IMR-90 (cell line): ENCODE measurements around the gene TMEM223. TPM values are rescaled to one million over a fixed set of nuclear protein-coding genes. Genes with fewer than 3 reads are reported as not detected.

ENCODE experiments used
- ATAC-seq: fragments of 200-7000 bp; cut with Tn5 transposase; 2 replicates; pipeline ENCODE4 v1.9.1; 2020; ENCODE audit warnings: low read depth, mild to moderate bottlenecking, moderate library complexity
- BruUV-seq: library from RNA; stranded (reverse); fragments of 400-500 nt; replicated peaks from 2 replicates; lab custom pipeline; 2021; lab: Mats Ljungman, UMichigan
- CTCF ChIA-PET: fragments of 300-600 bp; formaldehyde crosslinking; extraction: SDS; loops from one replicate; lab custom pipeline; 2021; ENCODE audit warnings: antibody characterized with exemption; lab: Yijun Ruan, JAX
- POLR2A ChIA-PET: fragments of 300-600 bp; sonication (Branson Sonifier 250); formaldehyde crosslinking; loops from one replicate; lab custom pipeline; 2022; ENCODE audit warnings: antibody characterized with exemption; ENCODE audit not compliant: unreplicated experiment; lab: Charles Lee
- DNase-seq: peaks from one replicate; pipeline ENCODE4 v3.0.0; 2013
- H2AFZ ChIP-seq: replicated peaks from 2 replicates; pipeline ENCODE3; 2013; ENCODE audit warnings: low read length, mild to moderate bottlenecking; ENCODE audit not compliant: poor library complexity
- H2AK5ac ChIP-seq: 2 replicates; pipeline ENCODE4 v1.6.1; 2013; ENCODE audit warnings: low read depth, low read length, inconsistent platforms
- H2AK9ac ChIP-seq: replicated peaks from 2 replicates; pipeline ENCODE3; 2013; ENCODE audit warnings: mild to moderate bottlenecking, low read depth, low read length, moderate library complexity; ENCODE audit not compliant: poor library complexity
- H2BK120ac ChIP-seq: 2 replicates; pipeline ENCODE4 v1.6.1; 2013; ENCODE audit warnings: low read depth, low read length, inconsistent platforms
- H2BK15ac ChIP-seq: 3 replicates; pipeline ENCODE4 v1.6.1; 2013; ENCODE audit warnings: low read depth, low read length, inconsistent platforms
- H2BK20ac ChIP-seq: 2 replicates; pipeline ENCODE4 v1.6.1; 2013; ENCODE audit warnings: low read depth, mild to moderate bottlenecking, inconsistent platforms, low read length, moderate library complexity
- H2BK5ac ChIP-seq: 2 replicates; pipeline ENCODE4 v1.6.1; 2013; ENCODE audit warnings: mild to moderate bottlenecking, low read depth, low read length, inconsistent platforms; ENCODE audit not compliant: poor library complexity, severe bottlenecking
- H3K14ac ChIP-seq: replicated peaks from 2 replicates; pipeline ENCODE4 v1.6.1; 2013; ENCODE audit warnings: low read depth, low read length, inconsistent platforms
- H3K18ac ChIP-seq: 2 replicates; pipeline ENCODE4 v1.6.1; 2013; ENCODE audit warnings: low read depth, low read length, control low read depth
- H3K23ac ChIP-seq: 2 replicates; pipeline ENCODE4 v1.6.1; 2013; ENCODE audit warnings: low read depth, low read length, inconsistent platforms
- H3K27ac ChIP-seq: 2 replicates; pipeline ENCODE4 v1.5.1; 2013; ENCODE audit warnings: mild to moderate bottlenecking, control low read depth, low read length; ENCODE audit not compliant: insufficient read depth
- H3K27me3 ChIP-seq: 2 replicates; pipeline ENCODE4 v1.6.1; 2013; ENCODE audit warnings: low read length; ENCODE audit not compliant: control insufficient read depth, insufficient read depth
- H3K36me3 ChIP-seq: 2 replicates; pipeline ENCODE4 v1.6.1; 2013; ENCODE audit warnings: low read length, mixed read lengths; ENCODE audit not compliant: control insufficient read depth, insufficient read depth
- H3K4ac ChIP-seq: 2 replicates; pipeline ENCODE4 v1.6.1; 2013; ENCODE audit warnings: low read depth, low read length, inconsistent platforms
- H3K4me1 ChIP-seq: 2 replicates; pipeline ENCODE4 v1.6.1; 2013; ENCODE audit warnings: low read length, mixed read lengths; ENCODE audit not compliant: control insufficient read depth, insufficient read depth
- H3K4me2 ChIP-seq: 2 replicates; pipeline ENCODE4 v1.6.1; 2013; ENCODE audit warnings: low read depth, mild to moderate bottlenecking, control low read depth, low read length, moderate library complexity
- H3K4me3 ChIP-seq: 2 replicates; pipeline ENCODE4 v1.5.1; 2013; ENCODE audit warnings: low read depth, mild to moderate bottlenecking, control low read depth, low read length, moderate library complexity; ENCODE audit not compliant: insufficient read depth
- H3K56ac ChIP-seq: 2 replicates; pipeline ENCODE4 v1.6.1; 2013; ENCODE audit warnings: low read length, inconsistent platforms; ENCODE audit not compliant: insufficient read depth; ENCODE audit errors: extremely low read depth
- H3K79me1 ChIP-seq, 2 experiments: 2 replicates each; pipeline ENCODE4 v1.6.1; 2013; ENCODE audit warnings: low read length in 2 of 2, inconsistent platforms in 1 of 2, low read depth in 1 of 2
- H3K9ac ChIP-seq: 2 replicates; pipeline ENCODE4 v1.6.1; 2013; ENCODE audit warnings: low read depth, low read length, control low read depth
- H3K9me1 ChIP-seq: 2 replicates; pipeline ENCODE4 v1.6.1; 2013; ENCODE audit warnings: low read length, inconsistent platforms; ENCODE audit not compliant: insufficient read depth
- H3K9me3 ChIP-seq: 2 replicates; pipeline ENCODE4 v1.6.1; 2013; ENCODE audit warnings: low read length; ENCODE audit not compliant: control insufficient read depth, insufficient read depth
- H4K20me1 ChIP-seq: 2 replicates; pipeline ENCODE4 v1.6.1; 2013; ENCODE audit warnings: low read length, inconsistent platforms; ENCODE audit not compliant: insufficient read depth
- H4K5ac ChIP-seq: 2 replicates; pipeline ENCODE4 v1.6.1; 2013; ENCODE audit warnings: mild to moderate bottlenecking, low read depth, low read length, control low read depth
- H4K8ac ChIP-seq, 2 experiments: 2 replicates each; pipeline ENCODE4 v1.6.1; 2013; ENCODE audit warnings: low read depth in 2 of 2, low read length in 2 of 2, control low read depth in 1 of 2, inconsistent platforms in 1 of 2
- H4K91ac ChIP-seq: 2 replicates; pipeline ENCODE4 v1.6.1; 2013; ENCODE audit warnings: low read depth, low read length, inconsistent platforms; ENCODE audit not compliant: insufficient read depth
- BHLHE40 ChIP-seq: fragments of 150-350 bp; IDR thresholded peaks from 2 replicates; pipeline ENCODE4 v1.6.1; 2016; ENCODE audit warnings: mild to moderate bottlenecking, low read depth, low read length
- CHD1 ChIP-seq: IDR thresholded peaks from 2 replicates; pipeline ENCODE4 v1.6.1; 2012; ENCODE audit warnings: low read depth, low read length, improper control_type of control experiment
- MAFK ChIP-seq: IDR thresholded peaks from 2 replicates; pipeline ENCODE4 v1.6.1; 2012; ENCODE audit warnings: low read depth, low read length, improper control_type of control experiment
- MAZ ChIP-seq: IDR thresholded peaks from 2 replicates; pipeline ENCODE4 v1.6.1; 2012; ENCODE audit warnings: low read depth, mild to moderate bottlenecking, low read length, improper control_type of control experiment, moderate library complexity, borderline replicate concordance
- MXI1 ChIP-seq: IDR thresholded peaks from 2 replicates; pipeline ENCODE4 v1.6.1; 2012; ENCODE audit warnings: low read depth, mild to moderate bottlenecking, low read length, moderate library complexity, borderline replicate concordance
- NFE2L2 ChIP-seq: fragments of 150-350 bp; IDR thresholded peaks from 2 replicates; pipeline ENCODE4 v1.6.1; 2016; ENCODE audit warnings: low read depth, mild to moderate bottlenecking, low read length
- POLR2A ChIP-seq: IDR thresholded peaks from 2 replicates; pipeline ENCODE4 v1.6.1; 2012; ENCODE audit warnings: mild to moderate bottlenecking, low read depth, low read length
- RCOR1 ChIP-seq: IDR thresholded peaks from 2 replicates; pipeline ENCODE4 v1.6.1; 2012; ENCODE audit warnings: mild to moderate bottlenecking, low read length, improper control_type of control experiment; ENCODE audit not compliant: insufficient replicate concordance
- RFX5 ChIP-seq: IDR thresholded peaks from 2 replicates; pipeline ENCODE4 v1.8.0; 2012; ENCODE audit warnings: low read depth, mild to moderate bottlenecking, low read length, moderate library complexity
- SMC3 ChIP-seq: fragments of 150-350 bp; IDR thresholded peaks from 2 replicates; pipeline ENCODE4 v1.6.1; 2016; ENCODE audit warnings: low read depth, mild to moderate bottlenecking, antibody characterized with exemption, low read length, moderate library complexity
- WGBS, 2 experiments: methylation state at CpG; one replicate each; pipeline versions ENCODE4 v1.1.5 to v1.1.7; 2013; ENCODE audit warnings: missing lambda C conversion rate in 2 of 2; ENCODE audit not compliant: insufficient read length in 1 of 2; ENCODE audit errors: extremely low coverage in 2 of 2; 5-methylcytosine and 5-hydroxymethylcytosine counted together
- dilution Hi-C: fragments of 300-500 bp; cut with HindIII; formaldehyde crosslinking; loops from one replicate; pipeline ENCODE4 v1.14.3; 2018; ENCODE audit warnings: low sequenced_read_pairs; ENCODE audit not compliant: unreplicated experiment
- in situ Hi-C: fragments of 300-500 bp; cut with MboI; formaldehyde crosslinking; loops from 3 replicates; pipeline ENCODE4 v1.14.3; 2019; ENCODE audit warnings: low sequenced_read_pairs, inconsistent platforms, mixed read lengths
- intact Hi-C: fragments of 100-400 bp; cut with micrococcal nuclease; formaldehyde crosslinking; loops from 2 replicates; pipeline ENCODE4 v1.10.0; 2022
- polyA plus RNA-seq, 3 experiments: library from polyadenylated mRNA; depleted of rRNA; stranded (reverse); fragments of >200 nt; gene quantifications; 2 replicates each; pipeline ENCODE4 v1.2.3, GENCODE V29; 2012; ENCODE audit warnings: low replicate concordance in 1 of 3
- total RNA-seq: library from RNA; depleted of rRNA; stranded (reverse); fragments of >200 nt; gene quantifications from 2 replicates; pipeline ENCODE4 v1.2.3, GENCODE V29; 2012
- TF ChIP-seq, protein P1 (sequence below): fragments of 150-350 bp; IDR thresholded peaks from 2 replicates; pipeline ENCODE4 v1.6.1; 2017; ENCODE audit warnings: mild to moderate bottlenecking, antibody characterized with exemption, low read length, low read depth
- TF ChIP-seq, protein P2 (sequence below): conservative IDR thresholded peaks from 2 replicates; pipeline ENCODE4 v1.5.1; 2012; ENCODE audit warnings: mild to moderate bottlenecking, low read depth, low read length, improper control_type of control experiment

TMEM223 gene
- total and polyA plus RNA-seq, 2 of the 4 experiments (the other 2 are of a cell fraction), result 9.7 to 15.7 TPM

- Histone ChIP-seq H4K8ac (no peak overlapping the region), H2BK5ac (no peak overlapping the region), H2BK15ac (no peak overlapping the region), H3K4ac (no peak overlapping the region), H3K27me3 (no peaks in the 10 kb centered on the region), H2AK9ac (no peak overlapping the region), H3K14ac (no peak overlapping the region), H3K36me3 (peaks cover 67% of the 10 kb centered on the region), H2AFZ (no peak overlapping the region), H4K91ac (no peak overlapping the region), H3K56ac (no peak overlapping the region), H2BK20ac (no peak overlapping the region), H3K4me2 (no peak overlapping the region), H3K79me1 (peaks cover under 1 to 37% of the 10 kb centered on the region in 2 experiments; a peak in 3 of 4 replicates), H3K18ac (no peak overlapping the region), H3K9me3 (no peaks in the 10 kb centered on the region), H4K20me1 (peaks cover 3% of the 10 kb centered on the region), H3K23ac (no peak overlapping the region), H2AK5ac (no peak overlapping the region), H2BK120ac (no peak overlapping the region), H3K4me3 (no peak overlapping the region), H3K4me1 (peaks cover 10% of the 10 kb centered on the region), H3K9me1 (no peaks in the 10 kb centered on the region), H3K9ac (no peak overlapping the region), H3K27ac (no peak overlapping the region), H4K5ac (no peak overlapping the region)
- CTCF ChIA-PET, result no interaction called here
- dilution Hi-C loops, result no loop called here
- intact Hi-C loops, result no loop called here
- no TSS peak for BruUV-seq
- DNase-seq, result no peak
- POLR2A ChIA-PET, result interaction anchor here (1.1 kb wide), 1 partner anchor 9 kb away, joined by 3 read pairs; no protein-coding TSS in a partner anchor
- in situ Hi-C loops, result no loop called here
- 100% methylated on average over 2 of the region's 8 CpGs; no CpG with 5 or more reads in 1 of the 2 experiments for WGBS, 2 experiments
- TF ChIP-seq POLR2A (no peak), MAZ (no peak), RFX5 (no peak), RCOR1 (no peak), BHLHE40 (no peak), CHD1 (no peak), MAFK (no peak), MXI1 (no peak), SMC3 (no peak), NFE2L2 (no peak)
- TF ChIP-seq, protein P1, sequence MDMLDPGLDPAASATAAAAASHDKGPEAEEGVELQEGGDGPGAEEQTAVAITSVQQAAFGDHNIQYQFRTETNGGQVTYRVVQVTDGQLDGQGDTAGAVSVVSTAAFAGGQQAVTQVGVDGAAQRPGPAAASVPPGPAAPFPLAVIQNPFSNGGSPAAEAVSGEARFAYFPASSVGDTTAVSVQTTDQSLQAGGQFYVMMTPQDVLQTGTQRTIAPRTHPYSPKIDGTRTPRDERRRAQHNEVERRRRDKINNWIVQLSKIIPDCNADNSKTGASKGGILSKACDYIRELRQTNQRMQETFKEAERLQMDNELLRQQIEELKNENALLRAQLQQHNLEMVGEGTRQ, result no peak
- TF ChIP-seq, protein P2, sequence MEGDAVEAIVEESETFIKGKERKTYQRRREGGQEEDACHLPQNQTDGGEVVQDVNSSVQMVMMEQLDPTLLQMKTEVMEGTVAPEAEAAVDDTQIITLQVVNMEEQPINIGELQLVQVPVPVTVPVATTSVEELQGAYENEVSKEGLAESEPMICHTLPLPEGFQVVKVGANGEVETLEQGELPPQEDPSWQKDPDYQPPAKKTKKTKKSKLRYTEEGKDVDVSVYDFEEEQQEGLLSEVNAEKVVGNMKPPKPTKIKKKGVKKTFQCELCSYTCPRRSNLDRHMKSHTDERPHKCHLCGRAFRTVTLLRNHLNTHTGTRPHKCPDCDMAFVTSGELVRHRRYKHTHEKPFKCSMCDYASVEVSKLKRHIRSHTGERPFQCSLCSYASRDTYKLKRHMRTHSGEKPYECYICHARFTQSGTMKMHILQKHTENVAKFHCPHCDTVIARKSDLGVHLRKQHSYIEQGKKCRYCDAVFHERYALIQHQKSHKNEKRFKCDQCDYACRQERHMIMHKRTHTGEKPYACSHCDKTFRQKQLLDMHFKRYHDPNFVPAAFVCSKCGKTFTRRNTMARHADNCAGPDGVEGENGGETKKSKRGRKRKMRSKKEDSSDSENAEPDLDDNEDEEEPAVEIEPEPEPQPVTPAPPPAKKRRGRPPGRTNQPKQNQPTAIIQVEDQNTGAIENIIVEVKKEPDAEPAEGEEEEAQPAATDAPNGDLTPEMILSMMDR, result no peak
- ATAC-seq, result no peak
These were observed 2.5 kb upstream of the TMEM223 start for GRCh38 chr11:62794201-62794775.
